ENCODE data around the gene PDZD2.
A peak's percentile ranks its signal among the peaks of the same experiment; 100 is the strongest.
"Not testable (repeated sequence)": the region's sequence is repeated elsewhere in the genome, so short reads cannot be mapped to it uniquely, and the experiment has no call there.

Gene PDZD2

DNA sequence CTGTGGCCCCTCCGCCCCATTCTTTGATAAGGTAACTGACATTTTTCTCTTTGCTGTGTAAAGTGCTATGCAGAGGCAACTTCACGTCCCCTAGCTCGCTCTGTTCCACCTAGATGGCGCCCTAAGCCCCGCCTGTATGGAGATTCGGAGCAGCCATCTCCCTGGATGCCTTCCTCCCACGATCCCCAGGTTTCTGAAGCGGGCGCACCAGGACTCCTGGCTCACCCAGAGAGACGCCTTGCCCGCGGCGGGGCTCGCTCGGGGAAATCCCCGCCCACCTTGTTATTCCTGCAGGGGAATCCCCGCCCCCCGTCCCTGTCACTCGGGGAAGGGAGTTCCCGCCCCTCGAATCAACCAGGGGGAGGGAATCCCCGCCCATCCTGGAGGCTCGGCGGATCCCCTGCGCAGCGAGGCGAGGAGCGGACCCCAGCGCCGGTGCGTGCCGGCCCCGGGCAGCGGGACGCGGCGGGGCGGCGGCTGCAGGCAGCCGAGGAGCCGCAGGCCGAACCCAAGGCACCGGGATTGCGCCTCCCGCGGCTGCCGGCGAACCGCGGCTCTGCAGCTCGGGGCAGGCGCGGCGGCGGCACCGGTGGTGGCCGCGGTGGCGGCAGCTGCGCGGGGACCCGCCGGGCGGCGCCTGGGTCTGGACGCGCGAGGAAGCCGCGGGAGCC, at the start of gene PDZD2:
Gene PDZD2 (plus strand): TSS at position 384 of the 671 bp plus-strand sequence.
- peak; percentile 84 to 87 for DNase-seq

GRCh38 chr5:31593665-31594064, 45.3 kb upstream of the PDZD2 start:
- DNase-seq: no peak

DNA sequence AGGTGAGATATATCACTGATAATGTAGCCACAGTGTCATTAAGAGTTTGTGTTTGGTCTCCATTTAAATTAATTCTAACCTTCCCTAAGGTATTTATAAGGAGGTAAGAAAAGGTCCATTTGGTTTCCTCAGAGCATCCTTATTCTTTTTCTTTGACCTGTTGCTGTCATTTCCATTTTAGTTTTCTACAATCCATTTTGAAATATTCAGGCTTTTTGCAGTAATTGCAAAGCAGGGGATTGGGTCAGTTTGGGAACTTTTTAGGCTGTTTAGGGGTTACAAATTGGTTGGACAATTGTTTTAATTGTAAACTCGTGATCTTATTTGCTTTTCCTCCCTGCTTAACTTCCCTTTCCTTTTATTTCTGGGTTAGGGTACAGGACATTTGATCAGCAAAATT, 42.6 kb upstream of the PDZD2 start:
- DNase-seq: no peak

DNA sequence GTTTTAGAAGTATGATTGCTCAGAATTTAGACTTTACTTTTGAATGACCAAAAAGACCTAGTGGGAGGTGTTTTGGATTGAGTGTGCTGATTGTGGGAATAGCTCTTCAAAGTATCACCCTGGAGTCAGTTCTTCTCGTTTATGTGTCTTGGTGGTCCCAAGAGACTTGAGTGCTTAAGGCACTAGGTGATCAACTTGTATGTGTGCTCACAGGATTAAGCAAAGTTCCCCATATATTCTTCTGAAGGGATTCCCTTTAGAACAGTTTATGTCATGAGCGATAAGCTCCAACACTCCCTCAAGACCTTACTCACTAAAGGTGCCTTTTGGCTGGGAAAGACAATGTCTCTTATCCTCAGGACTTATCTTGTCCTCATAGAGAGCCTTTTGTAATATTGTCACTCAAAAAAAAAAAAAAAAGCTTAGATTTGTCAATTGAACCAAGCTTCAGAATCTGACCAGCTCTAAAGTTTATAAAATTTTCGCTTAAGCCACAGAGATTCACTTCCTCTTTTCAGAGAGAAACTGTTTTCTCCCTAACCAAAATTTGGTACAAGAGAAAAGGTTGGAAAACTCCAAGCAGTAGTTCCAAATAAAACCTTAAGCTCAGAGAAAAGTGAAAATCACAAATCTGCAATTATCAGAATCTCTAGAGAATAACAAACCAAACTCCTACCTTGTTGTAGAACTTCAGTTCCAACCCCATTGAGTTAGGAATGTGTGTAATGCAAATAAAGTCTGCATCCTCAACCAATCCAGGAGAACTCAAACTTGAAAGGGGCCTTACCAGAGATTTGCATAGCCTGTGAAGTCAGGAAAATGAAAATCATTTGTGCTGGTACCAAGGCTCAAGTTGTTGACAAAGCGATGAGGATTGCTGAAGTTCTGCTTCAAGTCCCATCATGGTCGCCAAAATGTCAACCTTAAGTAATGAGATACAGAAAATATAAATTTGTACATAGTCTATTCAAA, 40.0 kb upstream of the PDZD2 start:
- DNase-seq: no peak

DNA sequence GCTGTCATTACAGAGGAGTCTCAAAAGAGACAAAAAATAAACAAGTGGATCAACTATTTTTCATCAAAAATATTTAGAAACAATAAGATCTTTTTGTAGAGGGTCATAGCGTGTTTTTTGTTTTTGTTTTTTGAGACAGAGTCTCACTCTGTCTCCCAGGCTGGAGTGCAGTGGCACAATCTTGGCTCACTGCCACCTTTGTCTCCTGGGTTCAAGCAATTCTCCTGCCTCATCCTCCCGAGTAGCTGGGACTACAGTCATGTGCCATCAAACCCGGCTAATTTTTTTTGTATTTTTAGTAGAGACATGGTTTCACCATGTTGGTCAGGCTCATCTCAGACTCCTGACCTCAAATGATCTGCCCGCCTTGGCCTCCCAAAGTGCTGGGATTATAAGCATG, 36.6 kb upstream of the PDZD2 start:
- DNase-seq: not testable (repeated sequence)

DNA sequence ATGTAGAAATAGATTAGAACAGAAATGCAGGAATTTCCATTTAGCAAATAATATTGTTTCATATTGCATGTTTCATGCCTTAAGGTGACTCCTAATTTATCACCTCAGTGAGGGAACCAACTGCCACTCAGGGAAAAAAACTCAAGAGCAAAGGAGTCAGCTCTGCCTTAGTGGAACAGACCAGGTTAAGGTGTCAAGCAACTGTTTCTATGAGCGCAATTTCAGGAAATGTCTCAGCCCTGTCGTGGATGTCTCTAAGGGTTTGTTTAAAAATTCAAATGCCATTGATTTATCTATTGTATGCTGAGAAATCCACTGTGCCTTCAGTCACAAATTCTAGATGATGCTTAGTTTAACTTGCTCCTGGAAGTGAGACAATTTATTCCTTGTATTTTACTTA, 34.7 kb upstream of the PDZD2 start:
- no peak for DNase-seq

GRCh38 chr5:31604644-31605043, 34.3 kb upstream of the PDZD2 start:
- no peak for DNase-seq

GRCh38 chr5:31605920-31606319, 33.0 kb upstream of the PDZD2 start:
- DNase-seq: no peak

DNA sequence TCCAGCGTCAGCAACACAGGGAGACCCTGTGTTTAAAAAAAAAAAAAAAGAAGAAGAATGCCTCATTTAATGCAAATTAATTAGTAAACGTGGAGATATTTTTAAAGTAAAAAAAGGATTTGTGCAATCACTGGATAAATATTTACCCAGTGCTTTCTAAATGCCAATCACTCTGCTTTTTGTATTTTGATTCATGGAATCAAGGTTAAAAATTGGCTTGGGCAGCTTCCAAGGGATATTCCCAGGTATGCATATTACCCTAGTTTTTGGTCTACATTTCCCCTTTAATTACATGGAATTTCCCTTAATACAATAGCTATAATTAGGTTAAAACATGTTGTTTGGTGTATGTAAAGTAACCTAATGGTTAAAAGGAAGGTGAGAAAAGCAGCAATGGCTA, 31.4 kb upstream of the PDZD2 start:
- DNase-seq: no peak

DNA sequence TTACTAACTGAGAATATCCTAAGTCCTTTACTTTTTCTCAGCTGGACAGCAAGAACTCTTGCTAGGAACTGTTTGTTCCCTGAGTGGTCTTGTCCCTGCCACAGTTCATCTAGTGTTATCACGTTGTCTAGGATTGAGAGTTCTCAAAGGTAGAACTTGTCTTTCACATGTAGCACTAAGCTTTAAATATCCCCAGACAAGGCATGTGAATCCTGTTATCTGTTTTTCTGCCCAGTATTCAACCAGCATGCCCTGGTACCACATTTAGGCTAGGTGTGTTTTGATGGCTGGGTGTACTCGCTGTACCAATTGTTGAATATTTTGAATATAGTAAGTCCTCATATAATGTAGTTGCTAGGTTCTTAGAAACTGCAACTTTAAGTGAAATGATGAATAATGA, 27.9 kb upstream of the PDZD2 start:
- no peak for DNase-seq

DNA sequence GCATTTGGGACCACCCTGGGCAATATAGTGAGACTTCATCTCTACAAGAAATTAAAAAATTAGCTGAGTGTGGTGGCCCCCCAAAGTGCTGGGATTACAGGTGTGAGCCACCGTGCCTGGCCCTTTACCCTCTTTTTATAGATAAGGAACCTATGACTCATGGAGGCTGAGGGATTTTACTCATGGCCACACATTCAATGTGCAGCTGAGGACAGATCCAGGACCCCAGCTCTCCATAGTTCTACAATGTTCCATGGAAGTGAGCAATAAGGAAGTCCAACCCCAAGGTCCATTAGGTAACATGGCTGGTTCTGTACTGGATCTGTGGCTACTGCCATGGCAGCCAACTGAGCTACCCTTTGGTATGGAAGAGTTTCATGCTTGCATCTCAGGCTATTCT, 25.3 kb upstream of the PDZD2 start:
- no peak for DNase-seq

- no peak for DNase-seq
These were observed 24.5 kb upstream of the PDZD2 start for GRCh38 chr5:31614151-31615020.

DNA sequence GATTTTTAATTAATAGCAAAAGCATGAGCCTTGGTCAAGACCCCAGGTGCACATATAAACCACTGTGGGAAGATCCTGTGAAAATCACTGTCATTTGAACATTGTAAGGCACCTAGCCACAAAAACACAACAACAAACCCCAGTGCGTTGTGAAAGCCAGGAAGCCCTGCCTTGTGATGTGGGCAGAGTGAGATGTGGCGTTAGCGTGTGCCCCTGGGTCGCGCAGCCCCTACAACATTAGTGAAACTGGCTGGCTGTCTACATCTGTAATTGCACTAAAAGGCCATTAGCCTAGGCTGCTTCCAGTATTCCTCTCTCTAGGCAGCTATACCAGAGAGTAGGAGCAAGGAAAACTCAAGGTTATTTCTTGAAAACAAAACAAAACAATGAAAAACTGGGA, 21.1 kb upstream of the PDZD2 start:
- no peak for DNase-seq

DNA sequence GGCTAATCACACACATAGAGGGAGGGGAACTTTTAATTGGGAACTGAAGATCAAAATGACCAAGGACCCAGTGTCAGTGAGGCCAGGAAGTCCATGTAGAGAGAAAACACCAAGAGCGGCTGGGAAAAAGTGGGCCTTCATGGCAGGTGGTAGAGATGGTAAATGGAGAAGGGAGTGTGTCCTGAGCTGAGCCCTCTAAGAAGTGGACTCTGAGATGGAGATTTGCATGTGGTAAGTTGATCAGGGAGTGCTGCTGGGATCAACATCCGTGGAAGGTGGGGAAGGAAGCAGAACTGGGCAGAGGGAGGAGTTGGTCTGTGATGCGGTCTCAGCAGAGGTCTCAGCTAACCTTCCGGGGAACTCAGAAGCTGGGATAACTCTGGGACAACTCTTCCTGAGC, 18.9 kb upstream of the PDZD2 start:
- DNase-seq: no peak

GRCh38 chr5:31623249-31623648, 15.7 kb upstream of the PDZD2 start:
- no peak for DNase-seq

DNA sequence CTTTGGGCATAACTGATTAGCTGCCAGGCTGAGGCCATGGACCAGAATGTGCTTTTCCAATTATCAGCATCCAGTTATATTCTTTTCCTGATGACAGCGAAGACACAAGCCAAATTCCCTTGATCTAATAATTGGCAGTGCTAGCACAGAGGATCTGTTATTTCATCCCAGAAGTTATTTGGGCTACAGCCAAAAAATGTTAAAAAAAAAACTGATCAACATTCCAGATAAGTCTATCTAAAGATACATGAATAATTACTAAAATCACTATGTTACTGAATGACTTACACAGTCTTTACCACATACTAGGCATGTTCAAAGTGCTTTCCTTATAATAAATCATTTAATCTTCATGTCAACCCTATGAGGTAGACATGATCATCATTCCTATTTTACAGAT, 13.5 kb upstream of the PDZD2 start:
- no peak for DNase-seq

- DNase-seq: no peak
These were observed 12.8 kb upstream of the PDZD2 start for GRCh38 chr5:31626156-31626555.

DNA sequence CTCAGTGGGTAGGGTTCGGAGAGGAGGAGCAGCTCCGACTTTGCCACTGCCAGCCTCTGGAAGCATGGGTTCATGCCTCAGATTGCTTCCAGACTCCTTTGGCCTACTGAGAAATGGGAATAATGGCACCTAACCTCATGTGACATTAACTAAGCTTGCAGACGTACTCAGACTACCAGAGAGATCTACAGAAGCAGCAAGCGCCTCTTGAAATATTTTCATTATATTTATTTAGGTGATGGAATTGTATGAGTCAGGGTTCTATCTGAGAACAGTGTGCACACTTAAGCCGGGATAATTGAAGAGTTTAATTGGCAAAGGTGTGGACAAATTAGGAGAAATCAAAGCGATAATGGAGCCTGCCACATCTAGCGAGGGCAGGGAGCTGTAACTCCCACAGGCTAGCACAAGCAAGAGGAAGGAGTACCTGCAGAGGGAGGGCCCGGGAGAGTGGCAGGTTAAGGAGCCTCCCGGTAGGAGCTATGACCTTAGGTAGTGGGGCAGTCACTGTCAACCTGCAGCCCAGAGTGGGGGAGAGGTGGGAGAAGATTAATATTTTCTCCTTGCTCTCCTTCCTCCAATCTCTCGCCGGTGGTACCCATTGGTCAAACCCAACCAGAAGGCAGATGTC, 12.2 kb upstream of the PDZD2 start:
- DNase-seq: no peak

- DNase-seq: no peak
These were observed 8.0 kb upstream of the PDZD2 start for GRCh38 chr5:31630931-31631330.

DNA sequence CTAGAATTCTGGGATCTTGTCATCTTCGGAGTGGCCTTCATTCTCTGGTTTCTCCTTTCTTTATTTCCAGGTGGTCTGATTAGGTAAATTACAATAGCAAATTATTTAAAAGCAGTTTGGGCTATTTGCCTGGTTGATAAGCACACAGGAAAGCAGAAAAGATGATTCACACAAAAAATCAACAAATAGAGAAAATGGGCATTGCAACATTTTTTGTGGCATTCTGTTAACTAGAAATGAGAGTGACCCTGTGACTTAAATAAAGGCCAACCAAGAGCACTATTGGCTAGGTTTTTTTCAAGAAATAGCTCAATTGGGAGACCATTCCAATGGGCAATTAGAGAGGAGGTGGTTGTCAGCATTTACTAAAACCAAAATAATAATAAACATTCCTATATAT, 6.5 kb upstream of the PDZD2 start:
- no peak for DNase-seq

DNA sequence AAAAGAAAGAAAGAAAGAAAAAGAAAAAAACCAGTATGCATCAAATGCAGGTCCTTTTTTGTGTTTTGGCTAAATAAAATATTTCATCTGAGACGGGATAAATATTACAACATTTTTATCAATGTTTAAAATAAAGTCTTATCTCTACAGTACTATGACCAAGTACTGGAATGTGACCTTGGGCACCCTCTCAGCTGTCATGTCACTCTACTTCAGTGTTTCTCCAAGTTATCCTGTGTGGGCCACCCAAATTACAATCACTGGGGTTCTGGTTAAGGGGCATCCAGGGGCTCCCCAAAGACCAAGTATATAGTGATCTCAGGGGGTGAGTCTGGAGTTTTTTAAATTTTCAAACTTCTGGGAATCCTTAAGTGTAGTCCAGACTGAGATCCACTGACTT, 3.5 kb upstream of the PDZD2 start:
- no peak for DNase-seq

- DNase-seq: no peak
These were observed 1.1 kb upstream of the PDZD2 start for GRCh38 chr5:31637851-31638250.

DNA sequence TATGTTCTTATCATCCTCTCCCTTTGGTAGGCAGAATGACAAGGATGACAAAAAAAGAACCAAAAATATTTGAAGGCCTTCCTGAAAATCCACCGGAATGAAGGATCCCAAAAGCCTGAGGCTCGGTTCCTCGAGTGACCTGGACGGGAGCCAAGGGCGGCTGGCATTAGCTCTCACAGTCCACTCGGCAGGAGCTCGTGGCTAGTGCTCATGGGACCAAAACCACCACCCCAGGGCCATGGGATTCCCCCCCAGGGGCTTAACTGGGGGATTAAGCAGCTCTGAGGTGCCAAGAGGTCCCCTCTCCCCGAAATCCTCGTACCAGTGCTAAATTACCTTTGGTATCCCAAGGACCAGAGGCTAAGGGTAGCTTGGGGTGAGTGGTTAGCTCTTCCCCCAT, 586 bp upstream of the PDZD2 start:
- DNase-seq: peak in 1 of 2 donors; percentile 6
